Measurements from ENCODE around the gene CLCA1.
"Not testable (repeated sequence)": the region's sequence is repeated elsewhere in the genome, so short reads cannot be mapped to it uniquely, and the experiment has no call there.

The CLCA1 gene

GRCh38 chr1:86481966-86482365 lies 13.2 kb downstream of the CLCA1 start:
- Histone ChIP-seq H3K9me3 (ENCODE audit: control insufficient read depth, low read length) (no peaks in the 10 kb centered on the region), H3K4me3 (ENCODE audit: extremely low read depth, insufficient read depth, low read length, poor library complexity, severe bottlenecking) (no peak overlapping the region), H3K4me1 (ENCODE audit: control insufficient read depth, insufficient read depth, low read length, poor library complexity, severe bottlenecking) (no peaks in the 10 kb centered on the region), H3K36me3 (ENCODE audit: control insufficient read depth, insufficient read depth, low read length) (no peaks in the 10 kb centered on the region), H3K27ac (ENCODE audit: low read depth, low read length, severe bottlenecking) (no peak overlapping the region)
- 100% methylated on average over 1 of the region's 4 CpGs; no CpG with 5 or more reads in 1 of the 2 experiments for WGBS, 2 experiments (ENCODE audit: insufficient coverage in 2 of 2)

- Histone ChIP-seq H3K36me3 (ENCODE audit: control insufficient read depth, insufficient read depth, low read length) (no peaks in the 10 kb centered on the region), H3K4me3 (ENCODE audit: extremely low read depth, insufficient read depth, low read length, poor library complexity, severe bottlenecking) (no peak overlapping the region), H3K9me3 (ENCODE audit: control insufficient read depth, low read length) (no peaks in the 10 kb centered on the region), H3K27ac (ENCODE audit: low read depth, low read length, severe bottlenecking) (no peak overlapping the region), H3K4me1 (ENCODE audit: control insufficient read depth, insufficient read depth, low read length, poor library complexity, severe bottlenecking) (no peaks in the 10 kb centered on the region)
- 89 to 93% methylated on average over 3 to 4 of the region's 4 CpGs for WGBS, 2 experiments (ENCODE audit: insufficient coverage in 2 of 2)
Observed at GRCh38 chr1:86487131-86487810, 18.5 kb downstream of the CLCA1 start.

- Histone ChIP-seq H3K36me3 (ENCODE audit: control insufficient read depth, insufficient read depth, low read length) (no peaks in the 10 kb centered on the region), H3K4me1 (ENCODE audit: control insufficient read depth, insufficient read depth, low read length, poor library complexity, severe bottlenecking) (no peaks in the 10 kb centered on the region), H3K4me3 (ENCODE audit: extremely low read depth, insufficient read depth, low read length, poor library complexity, severe bottlenecking) (no peak overlapping the region), H3K27ac (ENCODE audit: low read depth, low read length, severe bottlenecking) (no peak overlapping the region), H3K9me3 (ENCODE audit: control insufficient read depth, low read length) (no peaks in the 10 kb centered on the region)
- WGBS, 2 experiments (ENCODE audit: insufficient coverage in 2 of 2), result 92 to 98% methylated on average over 3 to 4 of the region's 4 CpGs
Observed at GRCh38 chr1:86487811-86488141, 19.0 kb downstream of the CLCA1 start.

GRCh38 chr1:86489242-86489878 lies 20.6 kb downstream of the CLCA1 start:
- Histone ChIP-seq H3K36me3 (ENCODE audit: control insufficient read depth, insufficient read depth, low read length) (no peaks in the 10 kb centered on the region), H3K4me1 (ENCODE audit: control insufficient read depth, insufficient read depth, low read length, poor library complexity, severe bottlenecking) (no peaks in the 10 kb centered on the region), H3K4me3 (ENCODE audit: extremely low read depth, insufficient read depth, low read length, poor library complexity, severe bottlenecking) (no peak overlapping the region), H3K9me3 (ENCODE audit: control insufficient read depth, low read length) (no peaks in the 10 kb centered on the region), H3K27ac (ENCODE audit: low read depth, low read length, severe bottlenecking) (no peak overlapping the region)
- 82 to 100% methylated on average over 1 of the region's 2 CpGs for WGBS, 2 experiments (ENCODE audit: insufficient coverage in 2 of 2)

- WGBS, 2 experiments (ENCODE audit: insufficient coverage in 2 of 2), result 80% methylated on average over 1 of the region's 2 CpGs; no CpG with 5 or more reads in 1 of the 2 experiments
- no peaks in the 10 kb centered on the region for H3K9me3 ChIP-seq (ENCODE audit: control insufficient read depth, low read length)
- H3K4me3 ChIP-seq (ENCODE audit: extremely low read depth, insufficient read depth, low read length, poor library complexity, severe bottlenecking), result no peak overlapping the region
- H3K4me1 ChIP-seq (ENCODE audit: control insufficient read depth, insufficient read depth, low read length, poor library complexity, severe bottlenecking), result no peaks in the 10 kb centered on the region
- H3K27ac ChIP-seq (ENCODE audit: low read depth, low read length, severe bottlenecking), result no peak overlapping the region
- no peaks in the 10 kb centered on the region for H3K36me3 ChIP-seq (ENCODE audit: control insufficient read depth, insufficient read depth, low read length)
Observed at GRCh38 chr1:86491171-86491950, 22.6 kb downstream of the CLCA1 start.

GRCh38 chr1:86498281-86498680 lies 29.6 kb downstream of the CLCA1 start:
- 80 to 91% methylated on average over 3 of the region's 3 CpGs for WGBS, 2 experiments (ENCODE audit: insufficient coverage in 2 of 2)
- Histone ChIP-seq H3K4me1 (ENCODE audit: control insufficient read depth, insufficient read depth, low read length, poor library complexity, severe bottlenecking) (peaks cover 9% of the 10 kb centered on the region), H3K27ac (ENCODE audit: low read depth, low read length, severe bottlenecking) (no peak overlapping the region), H3K9me3 (ENCODE audit: control insufficient read depth, low read length) (no peaks in the 10 kb centered on the region), H3K36me3 (ENCODE audit: control insufficient read depth, insufficient read depth, low read length) (no peaks in the 10 kb centered on the region), H3K4me3 (ENCODE audit: extremely low read depth, insufficient read depth, low read length, poor library complexity, severe bottlenecking) (no peak overlapping the region)

GRCh38 chr1:86499987-86500593 lies 31.4 kb downstream of the CLCA1 start:
- no peak overlapping the region for H3K4me3 ChIP-seq (ENCODE audit: extremely low read depth, insufficient read depth, low read length, poor library complexity, severe bottlenecking)
- H3K9me3 ChIP-seq (ENCODE audit: control insufficient read depth, low read length), result no peaks in the 10 kb centered on the region
- peaks cover 19% of the 10 kb centered on the region for H3K4me1 ChIP-seq (ENCODE audit: control insufficient read depth, insufficient read depth, low read length, poor library complexity, severe bottlenecking)
- no peaks in the 10 kb centered on the region for H3K36me3 ChIP-seq (ENCODE audit: control insufficient read depth, insufficient read depth, low read length)
- no peak overlapping the region for H3K27ac ChIP-seq (ENCODE audit: low read depth, low read length, severe bottlenecking)
- WGBS, 2 experiments (ENCODE audit: insufficient coverage in 2 of 2), result no CpG with 5 or more reads among the region's 3 CpGs

GRCh38 chr1:86500714-86501113 lies 32.0 kb downstream of the CLCA1 start:
- Histone ChIP-seq H3K4me1 (ENCODE audit: control insufficient read depth, insufficient read depth, low read length, poor library complexity, severe bottlenecking) (peaks cover 19% of the 10 kb centered on the region), H3K27ac (ENCODE audit: low read depth, low read length, severe bottlenecking) (no peak overlapping the region), H3K9me3 (ENCODE audit: control insufficient read depth, low read length) (no peaks in the 10 kb centered on the region), H3K4me3 (ENCODE audit: extremely low read depth, insufficient read depth, low read length, poor library complexity, severe bottlenecking) (no peak overlapping the region), H3K36me3 (ENCODE audit: control insufficient read depth, insufficient read depth, low read length) (no peaks in the 10 kb centered on the region)
- 79 to 94% methylated on average over 2 of the region's 2 CpGs for WGBS, 2 experiments (ENCODE audit: insufficient coverage in 2 of 2)

- H3K9me3 ChIP-seq (ENCODE audit: control insufficient read depth, low read length); H3K36me3 ChIP-seq (ENCODE audit: control insufficient read depth, insufficient read depth, low read length): not testable (repeated sequence)
- WGBS, 2 experiments (ENCODE audit: insufficient coverage in 2 of 2), result 71 to 73% methylated on average over 13 to 15 of the region's 16 CpGs
- H3K4me1 ChIP-seq (ENCODE audit: control insufficient read depth, insufficient read depth, low read length, poor library complexity, severe bottlenecking), result peaks cover 19% of the 10 kb centered on the region
- H3K4me3 ChIP-seq (ENCODE audit: extremely low read depth, insufficient read depth, low read length, poor library complexity, severe bottlenecking), result peak overlapping the region; percentile 11
- H3K27ac ChIP-seq (ENCODE audit: low read depth, low read length, severe bottlenecking), result peak overlapping the region; percentile 53
Observed at GRCh38 chr1:86502125-86502646, 33.5 kb downstream of the CLCA1 start.

- H3K27ac ChIP-seq (ENCODE audit: low read depth, low read length, severe bottlenecking), result peak overlapping the region; percentile 53
- H3K9me3 ChIP-seq (ENCODE audit: control insufficient read depth, low read length), result no peaks in the 10 kb centered on the region
- H3K4me1 ChIP-seq (ENCODE audit: control insufficient read depth, insufficient read depth, low read length, poor library complexity, severe bottlenecking), result peaks cover 19% of the 10 kb centered on the region
- no peaks in the 10 kb centered on the region for H3K36me3 ChIP-seq (ENCODE audit: control insufficient read depth, insufficient read depth, low read length)
- peak overlapping the region; percentile 11 for H3K4me3 ChIP-seq (ENCODE audit: extremely low read depth, insufficient read depth, low read length, poor library complexity, severe bottlenecking)
- 43 to 60% methylated on average over 3 to 7 of the region's 18 CpGs for WGBS, 2 experiments (ENCODE audit: insufficient coverage in 2 of 2)
Observed at GRCh38 chr1:86502721-86503405, 34.1 kb downstream of the CLCA1 start.

Data from mesodermal cell (in vitro differentiated cells).